ENCODE results near the gene CELF6. TPM values are rescaled to one million over a fixed set of nuclear protein-coding genes. Genes with fewer than 3 reads are reported as not detected.
"Not testable (repeated sequence)": the region's sequence is repeated elsewhere in the genome, so short reads cannot be mapped to it uniquely, and the experiment has no call there.

CELF6 gene
- polyA plus RNA-seq, 3 donors = 3.1 to 7.0 (median 3.9) TPM

GRCh38 chr15:72278737-72279136 is 41.2 kb downstream of the CELF6 start:
- DNase-seq (ENCODE audit: extremely low read depth in 1 of 11, low read depth in 9 of 11, low spot score in 4 of 11) = no peak

- DNase-seq (ENCODE audit: extremely low read depth in 1 of 11, low read depth in 9 of 11, low spot score in 4 of 11) = no peak
These were observed 43.6 kb downstream of the CELF6 start for GRCh38 chr15:72276326-72276700.

- DNase-seq (ENCODE audit: extremely low read depth in 1 of 11, low read depth in 9 of 11, low spot score in 4 of 11) = not testable (repeated sequence)
These were observed 44.2 kb downstream of the CELF6 start for GRCh38 chr15:72275635-72276325.

- DNase-seq (ENCODE audit: extremely low read depth in 1 of 11, low read depth in 9 of 11, low spot score in 4 of 11) = peak in 1 of 11 donors; percentile 2
These were observed 47.0 kb downstream of the CELF6 start for GRCh38 chr15:72272997-72273352.

- peak; percentile 89 to 98 (median 96) for DNase-seq (ENCODE audit: extremely low read depth in 1 of 11, low read depth in 9 of 11, low spot score in 4 of 11)
These were observed 47.6 kb downstream of the CELF6 start, which contains the start of gene PARP6 for GRCh38 chr15:72272213-72272996. Gene PARP6, minus strand, starts transcription at chr15:72272554. Its CDS starts 5,077 bp downstream, at chr15:72267477.

GRCh38 chr15:72271895-72272212 is 48.1 kb downstream of the CELF6 start:
- peak in 3 of 11 donors; percentile 0 to 8 (median 6) for DNase-seq (ENCODE audit: extremely low read depth in 1 of 11, low read depth in 9 of 11, low spot score in 4 of 11)

- no peak for DNase-seq (ENCODE audit: extremely low read depth in 1 of 11, low read depth in 9 of 11, low spot score in 4 of 11)
These were observed 48.7 kb downstream of the CELF6 start for GRCh38 chr15:72271221-72271620.

GRCh38 chr15:72269739-72270138 is 50.2 kb downstream of the CELF6 start:
- DNase-seq (ENCODE audit: extremely low read depth in 1 of 11, low read depth in 9 of 11, low spot score in 4 of 11) = no peak

- DNase-seq (ENCODE audit: extremely low read depth in 1 of 11, low read depth in 9 of 11, low spot score in 4 of 11) = no peak
These were observed 54.9 kb downstream of the CELF6 start for GRCh38 chr15:72265031-72265430.

- DNase-seq (ENCODE audit: extremely low read depth in 1 of 11, low read depth in 9 of 11, low spot score in 4 of 11) = no peak
These were observed 67.2 kb downstream of the CELF6 start for GRCh38 chr15:72252663-72253299.

- DNase-seq (ENCODE audit: extremely low read depth in 1 of 11, low read depth in 9 of 11, low spot score in 4 of 11) = no peak
These were observed 70.7 kb downstream of the CELF6 start for GRCh38 chr15:72249142-72249810.

- no peak for DNase-seq (ENCODE audit: extremely low read depth in 1 of 11, low read depth in 9 of 11, low spot score in 4 of 11)
These were observed 71.4 kb downstream of the CELF6 start for GRCh38 chr15:72248514-72248913.

- DNase-seq (ENCODE audit: extremely low read depth in 1 of 11, low read depth in 9 of 11, low spot score in 4 of 11) = no peak
These were observed 77.1 kb downstream of the CELF6 start for GRCh38 chr15:72242775-72243370.

- no peak for DNase-seq (ENCODE audit: extremely low read depth in 1 of 11, low read depth in 9 of 11, low spot score in 4 of 11)
These were observed 80.3 kb downstream of the CELF6 start for GRCh38 chr15:72239652-72240051.

- no peak for DNase-seq (ENCODE audit: extremely low read depth in 1 of 11, low read depth in 9 of 11, low spot score in 4 of 11)
These were observed 81.4 kb downstream of the CELF6 start for GRCh38 chr15:72238586-72238985.

GRCh38 chr15:72237853-72238224 is 82.1 kb downstream of the CELF6 start:
- no peak for DNase-seq (ENCODE audit: extremely low read depth in 1 of 11, low read depth in 9 of 11, low spot score in 4 of 11)

GRCh38 chr15:72237029-72237852 is 82.7 kb downstream of the CELF6 start:
- DNase-seq (ENCODE audit: extremely low read depth in 1 of 11, low read depth in 9 of 11, low spot score in 4 of 11) = no peak

- no peak for DNase-seq (ENCODE audit: extremely low read depth in 1 of 11, low read depth in 9 of 11, low spot score in 4 of 11)
These were observed 83.5 kb downstream of the CELF6 start for GRCh38 chr15:72236381-72237003.
